ENCODE measurements around the gene NAA38.

GRCh38 chr17:7883781-7884386, 26.5 kb upstream of the NAA38 start:
- TF ChIP-seq POLR2A (IDR thresholded peaks at IDR 0.05; ENCODE audit: low read depth, low read length) (no peak), TAF1 (IDR thresholded peaks at IDR 0.05; ENCODE audit: low read depth, low read length) (no peak), POLR2AphosphoS5 (IDR thresholded peaks at IDR 0.05; ENCODE audit: low read depth, low read length) (no peak), POU2F2 (IDR thresholded peaks at IDR 0.05; ENCODE audit: low read depth, low read length) (no peak), PAX5 (IDR thresholded peaks at IDR 0.05; ENCODE audit: insufficient read depth, low read length, severe bottlenecking) (no peak)
